C4-2B (cell line): ENCODE data around the gene ERP44.
"Not testable (repeated sequence)": the region's sequence is repeated elsewhere in the genome, so short reads cannot be mapped to it uniquely, and the experiment has no call there.

ENCODE experiments used
- H3K27ac ChIP-seq: fragments of 450-650 bp; 2 replicates; pipeline ENCODE4 v1.5.1; 2017
- CTCF ChIP-seq: fragments of 450-650 bp; conservative IDR thresholded peaks from 2 replicates; pipeline ENCODE4 v1.5.1; 2017; ENCODE audit warnings: mild to moderate bottlenecking
- ZFX ChIP-seq: fragments of 450-650 bp; IDR thresholded peaks from 2 replicates; pipeline ENCODE4 v1.6.1; 2017

The ERP44 gene

GRCh38 chr9:100098046-100098886 lies 534 bp downstream of the ERP44 start:
- H3K27ac ChIP-seq: peak overlapping the region; percentile 76
- TF ChIP-seq ZFX (no peak), CTCF (no peak)

- TF ChIP-seq ZFX (no peak), CTCF (no peak)
- H3K27ac ChIP-seq: no peak overlapping the region
These were observed 2.4 kb downstream of the ERP44 start for GRCh38 chr9:100096378-100096916.

GRCh38 chr9:100094411-100094810 lies 4.4 kb downstream of the ERP44 start:
- not testable (repeated sequence) for H3K27ac ChIP-seq

- no peak overlapping the region for H3K27ac ChIP-seq
- TF ChIP-seq CTCF: no peak
- no peak for TF ChIP-seq ZFX
These were observed 6.7 kb downstream of the ERP44 start for GRCh38 chr9:100092066-100092465.

- TF ChIP-seq CTCF (no peak), ZFX (no peak)
- H3K27ac ChIP-seq: no peak overlapping the region
These were observed 7.2 kb downstream of the ERP44 start for GRCh38 chr9:100091650-100092049.

GRCh38 chr9:100090880-100091279 lies 7.9 kb downstream of the ERP44 start:
- TF ChIP-seq ZFX (no peak), CTCF (no peak)
- H3K27ac ChIP-seq: no peak overlapping the region

- no peak overlapping the region for H3K27ac ChIP-seq
- no peak for TF ChIP-seq CTCF
- no peak for TF ChIP-seq ZFX
These were observed 10.6 kb downstream of the ERP44 start for GRCh38 chr9:100088202-100088601.

GRCh38 chr9:100087218-100087617 lies 11.6 kb downstream of the ERP44 start:
- no peak overlapping the region for H3K27ac ChIP-seq
- TF ChIP-seq CTCF: no peak
- no peak for TF ChIP-seq ZFX
